ENCODE measurements around the gene TMEM81.

The TMEM81 gene

GRCh38 chr1:205069371-205070125 is 14.7 kb downstream of the TMEM81 start:
- Histone ChIP-seq H3K4me1 (ENCODE audit: insufficient read depth, low read length) (no peaks in the 10 kb centered on the region), H3K27me3 (ENCODE audit: insufficient read depth, low read length, poor library complexity) (no peaks in the 10 kb centered on the region), H3K4me3 (ENCODE audit: low read depth in 1 of 2, low read length in 2 of 2) (no peak overlapping the region), H3K27ac (ENCODE audit: low read length) (no peak overlapping the region), H4K20me1 (ENCODE audit: insufficient read depth, low read length) (no peaks in the 10 kb centered on the region), H3K79me2 (ENCODE audit: insufficient read depth, low read length) (no peaks in the 10 kb centered on the region), H3K36me3 (ENCODE audit: insufficient read depth, low read length) (no peaks in the 10 kb centered on the region), H3K9me3 (ENCODE audit: insufficient read depth, low read length, severe bottlenecking) (no peaks in the 10 kb centered on the region), H2AFZ (ENCODE audit: low read depth, low read length) (no peak overlapping the region), H3K4me2 (ENCODE audit: insufficient read depth, low read length) (no peak overlapping the region), H3K9ac (ENCODE audit: low read depth, low read length) (no peak overlapping the region)
- TF ChIP-seq EZH2 (IDR thresholded peaks at IDR 0.05; ENCODE audit: borderline replicate concordance, low read depth, low read length, severe bottlenecking) (no peak), CTCF (IDR thresholded peaks at IDR 0.05; ENCODE audit: borderline replicate concordance, extremely low read depth, low read length, poor library complexity, severe bottlenecking) (no peak)
- ATAC-seq (ENCODE audit: insufficient read depth, low read depth) (no peak), DNase-seq (no peak)

- Histone ChIP-seq H3K27ac (ENCODE audit: low read length) (no peak overlapping the region), H3K27me3 (ENCODE audit: insufficient read depth, low read length, poor library complexity) (no peaks in the 10 kb centered on the region), H3K4me3 (ENCODE audit: low read depth in 1 of 2, low read length in 2 of 2) (no peak overlapping the region), H3K4me1 (ENCODE audit: insufficient read depth, low read length) (no peaks in the 10 kb centered on the region), H3K79me2 (ENCODE audit: insufficient read depth, low read length) (no peaks in the 10 kb centered on the region), H3K9me3 (ENCODE audit: insufficient read depth, low read length, severe bottlenecking) (no peaks in the 10 kb centered on the region), H3K4me2 (ENCODE audit: insufficient read depth, low read length) (no peak overlapping the region), H2AFZ (ENCODE audit: low read depth, low read length) (no peak overlapping the region), H3K9ac (ENCODE audit: low read depth, low read length) (no peak overlapping the region), H3K36me3 (ENCODE audit: insufficient read depth, low read length) (no peaks in the 10 kb centered on the region), H4K20me1 (ENCODE audit: insufficient read depth, low read length) (no peaks in the 10 kb centered on the region)
- TF ChIP-seq EZH2 (IDR thresholded peaks at IDR 0.05; ENCODE audit: borderline replicate concordance, low read depth, low read length, severe bottlenecking): no peak
- no peak for TF ChIP-seq CTCF (IDR thresholded peaks at IDR 0.05; ENCODE audit: borderline replicate concordance, extremely low read depth, low read length, poor library complexity, severe bottlenecking)
- no peak for DNase-seq
- ATAC-seq (ENCODE audit: insufficient read depth, low read depth): no peak
Observed at GRCh38 chr1:205068457-205069040, 15.7 kb downstream of the TMEM81 start.

DNA sequence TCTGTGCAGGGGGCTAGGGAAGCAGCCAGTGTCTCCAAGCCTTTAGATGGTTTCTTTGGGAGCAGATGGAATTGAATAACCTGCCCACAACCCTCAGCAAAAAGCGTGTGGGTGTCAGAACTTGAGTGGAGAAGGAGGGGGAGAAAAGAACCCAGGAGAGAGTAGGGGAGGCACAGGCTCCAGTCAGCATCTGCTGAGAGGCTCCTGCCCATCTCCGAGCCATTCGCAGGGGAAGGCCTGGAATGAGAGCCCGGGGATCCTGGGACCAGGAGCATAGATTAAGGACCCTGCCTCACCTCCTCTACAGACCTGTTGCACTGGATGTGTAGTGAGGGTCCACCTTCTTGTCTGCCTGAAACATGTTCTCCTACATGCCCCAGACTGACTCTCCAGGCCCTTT is 16.3 kb downstream of the TMEM81 start:
- Histone ChIP-seq H3K79me2 (ENCODE audit: insufficient read depth, low read length) (no peaks in the 10 kb centered on the region), H3K4me1 (ENCODE audit: insufficient read depth, low read length) (no peaks in the 10 kb centered on the region), H3K4me3 (ENCODE audit: low read depth in 1 of 2, low read length in 2 of 2) (no peak overlapping the region), H3K9me3 (ENCODE audit: insufficient read depth, low read length, severe bottlenecking) (no peaks in the 10 kb centered on the region), H3K9ac (ENCODE audit: low read depth, low read length) (no peak overlapping the region), H4K20me1 (ENCODE audit: insufficient read depth, low read length) (no peaks in the 10 kb centered on the region), H3K36me3 (ENCODE audit: insufficient read depth, low read length) (no peaks in the 10 kb centered on the region), H3K27ac (ENCODE audit: low read length) (no peak overlapping the region), H3K4me2 (ENCODE audit: insufficient read depth, low read length) (no peak overlapping the region), H2AFZ (ENCODE audit: low read depth, low read length) (no peak overlapping the region), H3K27me3 (ENCODE audit: insufficient read depth, low read length, poor library complexity) (no peaks in the 10 kb centered on the region)
- TF ChIP-seq CTCF (IDR thresholded peaks at IDR 0.05; ENCODE audit: borderline replicate concordance, extremely low read depth, low read length, poor library complexity, severe bottlenecking): no peak
- no peak for TF ChIP-seq EZH2 (IDR thresholded peaks at IDR 0.05; ENCODE audit: borderline replicate concordance, low read depth, low read length, severe bottlenecking)
- no peak for ATAC-seq (ENCODE audit: insufficient read depth, low read depth)
- no peak for DNase-seq
